ENCODE data around the gene POMT2. TPM values are rescaled to one million over a fixed set of nuclear protein-coding genes. Genes with fewer than 3 reads are reported as not detected.

The POMT2 gene
- 10 to 100 TPM; 11.9 to 13.8 TPM for total RNA-seq

- Mint-ChIP-seq H3K4me3 (peak within 1 kb of the TSS; percentile 98), H3K9me3 (no peaks in the 10 kb centered on the region), H3K27me3 (no peaks in the 10 kb centered on the region), H3K27ac (peak within 1 kb of the TSS; percentile 100), H3K4me1 (peaks cover 26% of the 10 kb centered on the region), H3K36me3 (ENCODE audit: low read depth) (no peaks in the 10 kb centered on the region)
- peak; percentile 94 for DNase-seq
- ChIA-PET POLR2A (no interaction called here), CTCF (interaction anchor here (0.7 to 1.6 kb wide), 8 partner anchors 9 to 407 kb away, joined by 3 to 5 read pairs (median 4); partner anchors contain the start of genes SAMD15 and TMED8)
Observed at GRCh38 chr14:77320238-77320935, at the start of gene POMT2. Gene POMT2, minus strand, starts transcription at chr14:77320883. Its CDS starts 202 bp downstream, at chr14:77320681.

- Mint-ChIP-seq H3K4me1 (peaks cover 32% of the 10 kb centered on the region), H3K27me3 (no peaks in the 10 kb centered on the region), H3K4me3 (no peak overlapping the region), H3K36me3 (ENCODE audit: low read depth) (peaks cover 16% of the 10 kb centered on the region), H3K27ac (peak overlapping the region; percentile 7), H3K9me3 (peaks cover 3% of the 10 kb centered on the region)
- DNase-seq = peak; percentile 7
- POLR2A ChIA-PET = no interaction called here
- CTCF ChIA-PET = interaction anchor here (0.7 kb wide), 1 partner anchor 9 kb away, joined by 4 read pairs; no protein-coding TSS in a partner anchor
Observed at GRCh38 chr14:77369285-77369684, 48.6 kb upstream of the POMT2 start.

GRCh38 chr14:77364146-77364545 lies 43.5 kb upstream of the POMT2 start:
- ChIA-PET POLR2A (no interaction called here), CTCF (interaction anchor here (0.6 kb wide), 1 partner anchor 15 kb away, joined by 6 read pairs; no protein-coding TSS in a partner anchor)
- no peak for DNase-seq
- Mint-ChIP-seq H3K4me3 (no peak overlapping the region), H3K27ac (no peak overlapping the region), H3K36me3 (ENCODE audit: low read depth) (no peaks in the 10 kb centered on the region), H3K27me3 (no peaks in the 10 kb centered on the region), H3K4me1 (peaks cover 12% of the 10 kb centered on the region), H3K9me3 (no peaks in the 10 kb centered on the region)

GRCh38 chr14:77359626-77360025 lies 38.9 kb upstream of the POMT2 start:
- CTCF ChIA-PET = interaction anchor here (1.8 kb wide), 1 partner anchor 24 kb away, joined by 6 read pairs; no protein-coding TSS in a partner anchor
- no peak overlapping the region for H3K4me3 Mint-ChIP-seq
- DNase-seq = no peak
- H3K27ac Mint-ChIP-seq = no peak overlapping the region
- no peaks in the 10 kb centered on the region for H3K36me3 Mint-ChIP-seq (ENCODE audit: low read depth)
- H3K27me3 Mint-ChIP-seq = no peaks in the 10 kb centered on the region
- POLR2A ChIA-PET = no interaction called here
- H3K4me1 Mint-ChIP-seq = peaks cover 9% of the 10 kb centered on the region
- no peaks in the 10 kb centered on the region for H3K9me3 Mint-ChIP-seq

- no peaks in the 10 kb centered on the region for H3K9me3 Mint-ChIP-seq
- CTCF ChIA-PET = interaction anchor here (0.6 to 1.5 kb wide), 3 partner anchors 15 to 41 kb away, joined by 3 to 5 read pairs (median 3); no protein-coding TSS in a partner anchor
- no peak for DNase-seq
- no peak overlapping the region for H3K4me3 Mint-ChIP-seq
- no peaks in the 10 kb centered on the region for H3K27me3 Mint-ChIP-seq
- peaks cover 9% of the 10 kb centered on the region for H3K4me1 Mint-ChIP-seq
- POLR2A ChIA-PET = no interaction called here
- H3K27ac Mint-ChIP-seq = no peak overlapping the region
- H3K36me3 Mint-ChIP-seq (ENCODE audit: low read depth) = no peaks in the 10 kb centered on the region
Observed at GRCh38 chr14:77356899-77357298, 36.2 kb upstream of the POMT2 start.

GRCh38 chr14:77355811-77356210 lies 35.1 kb upstream of the POMT2 start:
- H3K27me3 Mint-ChIP-seq = no peaks in the 10 kb centered on the region
- peaks cover 7% of the 10 kb centered on the region for H3K4me1 Mint-ChIP-seq
- POLR2A ChIA-PET = no interaction called here
- H3K4me3 Mint-ChIP-seq = no peak overlapping the region
- DNase-seq = no peak
- CTCF ChIA-PET = no interaction called here
- H3K9me3 Mint-ChIP-seq = no peaks in the 10 kb centered on the region
- H3K27ac Mint-ChIP-seq = no peak overlapping the region
- no peaks in the 10 kb centered on the region for H3K36me3 Mint-ChIP-seq (ENCODE audit: low read depth)

- Mint-ChIP-seq H3K27ac (peak overlapping the region; percentile 16), H3K36me3 (ENCODE audit: low read depth) (peaks cover 7% of the 10 kb centered on the region), H3K9me3 (no peaks in the 10 kb centered on the region), H3K4me1 (no peaks in the 10 kb centered on the region), H3K4me3 (no peak overlapping the region), H3K27me3 (no peaks in the 10 kb centered on the region)
- CTCF ChIA-PET = interaction anchor here (0.6 kb wide), 2 partner anchors 943 to 1004 kb away, joined by 3 to 4 read pairs; no protein-coding TSS in a partner anchor
- POLR2A ChIA-PET = interaction anchor here (0.5 kb wide), 1 partner anchor 314 kb away, joined by 3 read pairs; no protein-coding TSS in a partner anchor
- no peak for DNase-seq
Observed at GRCh38 chr14:77353469-77354141, 32.9 kb upstream of the POMT2 start.

GRCh38 chr14:77347751-77348150 lies 27.1 kb upstream of the POMT2 start:
- Mint-ChIP-seq H3K27ac (no peak overlapping the region), H3K9me3 (no peaks in the 10 kb centered on the region), H3K4me3 (no peak overlapping the region), H3K36me3 (ENCODE audit: low read depth) (peaks cover 14% of the 10 kb centered on the region), H3K4me1 (no peaks in the 10 kb centered on the region), H3K27me3 (no peaks in the 10 kb centered on the region)
- ChIA-PET POLR2A (no interaction called here), CTCF (interaction anchor here (1.5 kb wide), 1 partner anchor 32 kb away, joined by 5 read pairs; no protein-coding TSS in a partner anchor)
- no peak for DNase-seq

GRCh38 chr14:77346495-77346894 lies 25.8 kb upstream of the POMT2 start:
- Mint-ChIP-seq H3K27ac (no peak overlapping the region), H3K36me3 (ENCODE audit: low read depth) (peaks cover 18% of the 10 kb centered on the region), H3K4me3 (no peak overlapping the region), H3K27me3 (no peaks in the 10 kb centered on the region), H3K9me3 (no peaks in the 10 kb centered on the region), H3K4me1 (no peaks in the 10 kb centered on the region)
- CTCF ChIA-PET = interaction anchor here (0.7 kb wide), 1 partner anchor 81 kb away, joined by 3 read pairs; no protein-coding TSS in a partner anchor
- POLR2A ChIA-PET = no interaction called here
- DNase-seq = no peak

GRCh38 chr14:77344377-77344996 lies 23.8 kb upstream of the POMT2 start:
- Mint-ChIP-seq H3K9me3 (no peaks in the 10 kb centered on the region), H3K27ac (no peak overlapping the region), H3K36me3 (ENCODE audit: low read depth) (peaks cover 26% of the 10 kb centered on the region), H3K4me1 (no peaks in the 10 kb centered on the region), H3K4me3 (no peak overlapping the region), H3K27me3 (no peaks in the 10 kb centered on the region)
- ChIA-PET CTCF (interaction anchor here (0.8 to 1.2 kb wide), 2 partner anchors 14 to 20 kb away, joined by 3 read pairs; no protein-coding TSS in a partner anchor), POLR2A (no interaction called here)
- no peak for DNase-seq

- Mint-ChIP-seq H3K4me3 (no peak overlapping the region), H3K27me3 (no peaks in the 10 kb centered on the region), H3K27ac (no peak overlapping the region), H3K36me3 (ENCODE audit: low read depth) (peaks cover 29% of the 10 kb centered on the region), H3K4me1 (peaks cover 5% of the 10 kb centered on the region), H3K9me3 (no peaks in the 10 kb centered on the region)
- no peak for DNase-seq
- ChIA-PET POLR2A (no interaction called here), CTCF (interaction anchor here (1.2 kb wide), 1 partner anchor 19 kb away, joined by 3 read pairs; no protein-coding TSS in a partner anchor)
Observed at GRCh38 chr14:77343662-77344061, 23.0 kb upstream of the POMT2 start.

GRCh38 chr14:77342726-77343397 lies 22.2 kb upstream of the POMT2 start:
- peaks cover 29% of the 10 kb centered on the region for H3K36me3 Mint-ChIP-seq (ENCODE audit: low read depth)
- H3K27me3 Mint-ChIP-seq = no peaks in the 10 kb centered on the region
- H3K4me1 Mint-ChIP-seq = peaks cover 5% of the 10 kb centered on the region
- DNase-seq = no peak
- ChIA-PET CTCF (interaction anchor here (1.2 kb wide), 1 partner anchor 19 kb away, joined by 3 read pairs; no protein-coding TSS in a partner anchor), POLR2A (no interaction called here)
- no peak overlapping the region for H3K27ac Mint-ChIP-seq
- no peak overlapping the region for H3K4me3 Mint-ChIP-seq
- no peaks in the 10 kb centered on the region for H3K9me3 Mint-ChIP-seq
